ENCODE results near the gene SAPCD1. TPM values are rescaled to one million over a fixed set of nuclear protein-coding genes. Genes with fewer than 3 reads are reported as not detected.
"Not testable (repeated sequence)": the region's sequence is repeated elsewhere in the genome, so short reads cannot be mapped to it uniquely, and the experiment has no call there.

Gene SAPCD1
- total RNA-seq, 1 experiment from 2014 or later = 13.0 TPM

DNA sequence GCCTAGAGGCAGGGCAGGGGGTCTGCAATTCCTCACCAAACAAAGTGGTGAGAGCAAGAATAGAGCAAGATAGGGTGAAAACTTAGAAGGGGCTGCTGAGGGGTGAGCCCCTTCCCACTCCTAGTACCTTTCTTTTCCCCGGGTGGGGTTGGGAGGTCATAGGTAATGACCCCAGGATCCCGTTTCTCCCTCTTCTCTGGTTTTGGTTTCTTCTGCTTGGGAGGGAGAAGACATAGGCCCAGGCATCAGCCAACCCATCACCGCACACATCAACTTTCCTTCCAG lies 29.6 kb downstream of the SAPCD1 start:
- H3K4me1 Mint-ChIP-seq (ENCODE audit: low read depth, unreplicated experiment) = peaks cover 21% of the 10 kb centered on the region
- H3K36me3 ChIP-seq (ENCODE audit: control insufficient read depth, insufficient read depth, low read length) = no peaks in the 10 kb centered on the region
- no peak overlapping the region for H3K4me3 ChIP-seq (ENCODE audit: low read depth, low read length)
- intact Hi-C loops (cut with micrococcal nuclease; ENCODE audit: unreplicated experiment) = no loop called here
- no peaks in the 10 kb centered on the region for H3K9me3 ChIP-seq
- 0 out of 2 replicates have a peak, but pooled peaks cover 3% of the 10 kb centered on the region for H3K4me1 ChIP-seq
- no peaks in the 10 kb centered on the region for H3K27me3 ChIP-seq (replicated peaks; ENCODE audit: control insufficient read depth, insufficient read depth, low read length)
- H3K36me3 Mint-ChIP-seq (ENCODE audit: insufficient read depth, unreplicated experiment) = peaks cover 56% of the 10 kb centered on the region
- no TSS peak for BruUV-seq (replicated peaks)
- H3K27me3 Mint-ChIP-seq (ENCODE audit: insufficient read depth, unreplicated experiment) = no peaks in the 10 kb centered on the region
- H3K27ac Mint-ChIP-seq (ENCODE audit: unreplicated experiment) = no peak overlapping the region
- no peak overlapping the region for H3K4me3 Mint-ChIP-seq (ENCODE audit: unreplicated experiment)
- CTCF ChIA-PET = interaction anchor here (1.1 to 1.4 kb wide), 2 partner anchors 17 to 62 kb away, joined by 3 to 4 read pairs; no protein-coding TSS in a partner anchor
- DNase-seq = no peak
- H3K9me3 Mint-ChIP-seq (ENCODE audit: unreplicated experiment) = no peaks in the 10 kb centered on the region
- TF ChIP-seq, protein P1, sequence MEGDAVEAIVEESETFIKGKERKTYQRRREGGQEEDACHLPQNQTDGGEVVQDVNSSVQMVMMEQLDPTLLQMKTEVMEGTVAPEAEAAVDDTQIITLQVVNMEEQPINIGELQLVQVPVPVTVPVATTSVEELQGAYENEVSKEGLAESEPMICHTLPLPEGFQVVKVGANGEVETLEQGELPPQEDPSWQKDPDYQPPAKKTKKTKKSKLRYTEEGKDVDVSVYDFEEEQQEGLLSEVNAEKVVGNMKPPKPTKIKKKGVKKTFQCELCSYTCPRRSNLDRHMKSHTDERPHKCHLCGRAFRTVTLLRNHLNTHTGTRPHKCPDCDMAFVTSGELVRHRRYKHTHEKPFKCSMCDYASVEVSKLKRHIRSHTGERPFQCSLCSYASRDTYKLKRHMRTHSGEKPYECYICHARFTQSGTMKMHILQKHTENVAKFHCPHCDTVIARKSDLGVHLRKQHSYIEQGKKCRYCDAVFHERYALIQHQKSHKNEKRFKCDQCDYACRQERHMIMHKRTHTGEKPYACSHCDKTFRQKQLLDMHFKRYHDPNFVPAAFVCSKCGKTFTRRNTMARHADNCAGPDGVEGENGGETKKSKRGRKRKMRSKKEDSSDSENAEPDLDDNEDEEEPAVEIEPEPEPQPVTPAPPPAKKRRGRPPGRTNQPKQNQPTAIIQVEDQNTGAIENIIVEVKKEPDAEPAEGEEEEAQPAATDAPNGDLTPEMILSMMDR (IDR thresholded peaks at IDR 0.05; ENCODE audit: insufficient read depth in 1 of 2, low read depth in 1 of 2, low read length in 1 of 2, severe bottlenecking in 1 of 2, unreplicated experiment in 1 of 2) = no peak
- POLR2A ChIA-PET = no interaction called here

DNA sequence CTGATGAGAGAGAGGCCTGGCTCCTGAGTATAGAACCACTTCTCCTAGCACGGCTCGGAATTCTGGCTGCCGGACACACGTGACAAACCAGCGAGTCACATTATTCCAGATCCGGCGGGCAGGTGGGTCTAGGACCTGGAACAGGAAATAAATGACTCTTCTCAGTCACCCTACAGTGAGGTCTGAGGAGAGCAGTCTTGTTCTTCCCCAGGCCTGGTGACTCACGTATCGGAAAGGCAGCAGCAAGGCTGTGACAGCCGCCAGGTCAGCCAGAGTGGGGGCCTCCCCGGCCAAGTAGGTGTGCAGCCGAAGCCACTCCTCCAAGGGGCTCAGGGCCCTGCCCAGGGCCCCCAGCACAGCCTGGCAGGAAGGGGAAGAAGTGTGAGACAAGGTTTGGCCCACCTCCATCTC lies 30.3 kb downstream of the SAPCD1 start:
- 0 out of 2 replicates have a peak, but pooled peaks cover 3% of the 10 kb centered on the region for H3K4me1 ChIP-seq
- no peaks in the 10 kb centered on the region for H3K27me3 Mint-ChIP-seq (ENCODE audit: insufficient read depth, unreplicated experiment)
- H3K36me3 Mint-ChIP-seq (ENCODE audit: insufficient read depth, unreplicated experiment) = peaks cover 53% of the 10 kb centered on the region
- no peak overlapping the region for H3K4me3 Mint-ChIP-seq (ENCODE audit: unreplicated experiment)
- no TSS peak for BruUV-seq (replicated peaks)
- H3K36me3 ChIP-seq (ENCODE audit: control insufficient read depth, insufficient read depth, low read length) = no peaks in the 10 kb centered on the region
- peaks cover 21% of the 10 kb centered on the region for H3K4me1 Mint-ChIP-seq (ENCODE audit: low read depth, unreplicated experiment)
- ChIA-PET CTCF (no interaction called here), POLR2A (no interaction called here)
- no peak for DNase-seq
- no peak overlapping the region for H3K27ac Mint-ChIP-seq (ENCODE audit: unreplicated experiment)
- TF ChIP-seq, protein P1 (IDR thresholded peaks at IDR 0.05; ENCODE audit: insufficient read depth in 1 of 2, low read depth in 1 of 2, low read length in 1 of 2, severe bottlenecking in 1 of 2, unreplicated experiment in 1 of 2) = no peak
- H3K9me3 ChIP-seq = no peaks in the 10 kb centered on the region
- no peaks in the 10 kb centered on the region for H3K27me3 ChIP-seq (replicated peaks; ENCODE audit: control insufficient read depth, insufficient read depth, low read length)
- H3K4me3 ChIP-seq (ENCODE audit: low read depth, low read length) = no peak overlapping the region
- intact Hi-C loops (cut with micrococcal nuclease; ENCODE audit: unreplicated experiment) = no loop called here
- H3K9me3 Mint-ChIP-seq (ENCODE audit: unreplicated experiment) = no peaks in the 10 kb centered on the region

DNA sequence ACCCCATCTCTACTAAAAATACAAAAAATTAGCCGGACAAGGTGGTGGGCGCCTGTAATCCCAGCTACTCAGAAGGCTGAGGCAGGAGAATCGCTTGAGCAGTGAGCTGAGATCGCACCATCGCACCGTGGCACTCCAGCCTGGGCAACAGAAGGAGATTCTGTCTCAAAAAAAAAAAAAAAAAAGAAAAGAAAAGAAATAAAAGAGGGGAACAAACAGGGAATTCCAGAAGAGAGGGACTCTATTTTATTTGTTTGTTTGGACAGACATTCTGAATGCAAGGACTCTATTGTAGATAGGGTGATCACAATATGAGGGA lies 31.4 kb downstream of the SAPCD1 start:
- peak overlapping the region; percentile 98 for H3K4me3 Mint-ChIP-seq (ENCODE audit: unreplicated experiment)
- H3K27me3 ChIP-seq (replicated peaks; ENCODE audit: control insufficient read depth, insufficient read depth, low read length); DNase-seq; intact Hi-C loops (cut with micrococcal nuclease; ENCODE audit: unreplicated experiment); BruUV-seq (replicated peaks); POLR2A ChIA-PET; H3K36me3 ChIP-seq (ENCODE audit: control insufficient read depth, insufficient read depth, low read length); H3K27me3 Mint-ChIP-seq (ENCODE audit: insufficient read depth, unreplicated experiment); H3K9me3 Mint-ChIP-seq (ENCODE audit: unreplicated experiment); H3K27ac Mint-ChIP-seq (ENCODE audit: unreplicated experiment); CTCF ChIA-PET; H3K4me3 ChIP-seq (ENCODE audit: low read depth, low read length); H3K9me3 ChIP-seq; H3K4me1 ChIP-seq: not testable (repeated sequence)
- peaks cover 44% of the 10 kb centered on the region for H3K36me3 Mint-ChIP-seq (ENCODE audit: insufficient read depth, unreplicated experiment)
- H3K4me1 Mint-ChIP-seq (ENCODE audit: low read depth, unreplicated experiment) = peaks cover 21% of the 10 kb centered on the region
